ENCODE data around the gene TLR7.

TLR7 gene

DNA sequence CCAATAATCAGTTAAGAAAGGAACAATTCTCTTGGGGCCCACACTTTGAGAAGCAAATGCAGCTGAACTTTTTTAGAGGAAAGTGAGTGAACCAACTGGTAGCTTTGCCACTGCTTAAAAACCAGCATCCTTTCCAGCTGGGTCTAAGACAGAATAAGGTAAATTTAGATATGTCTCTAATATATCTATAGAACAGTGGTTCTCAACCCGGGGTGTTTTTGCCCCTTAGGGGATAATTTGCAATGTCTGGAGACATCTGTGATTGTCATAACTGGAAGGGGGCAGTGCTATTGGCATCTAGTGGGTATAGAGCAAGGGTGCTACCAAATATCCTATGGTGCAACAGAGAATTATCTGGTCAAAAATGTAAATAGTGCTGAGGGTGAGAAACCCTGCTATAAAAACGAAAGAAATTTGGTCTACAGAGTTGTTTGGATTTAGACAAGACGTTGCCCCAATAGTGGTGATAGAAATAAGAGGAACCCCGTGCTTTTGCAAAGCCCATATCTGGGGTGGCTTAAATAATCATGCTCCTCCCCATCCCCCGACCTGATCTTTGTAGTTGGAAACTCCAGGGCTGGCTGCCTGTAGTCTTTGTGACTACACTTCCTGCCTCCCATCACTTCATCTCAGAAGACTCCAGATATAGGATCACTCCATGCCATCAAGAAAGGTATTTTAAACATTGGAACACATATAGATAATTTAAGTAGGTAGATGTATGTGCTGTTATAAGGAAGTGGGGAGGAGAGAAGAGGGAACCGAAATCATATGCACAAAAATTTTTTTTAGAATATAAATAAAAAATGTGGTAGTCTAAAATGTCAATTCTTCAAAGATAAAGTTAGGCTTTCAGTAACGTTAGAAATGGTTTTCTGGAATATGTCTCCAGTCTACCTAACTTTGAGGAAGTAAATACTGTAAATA is at the start of gene TLR7:
TSS of gene TLR7 (plus strand) at position 622 of the 927 bp plus-strand sequence. CDS start 507 bp downstream, outside the sequence.
- no peak for DNase-seq

DNA sequence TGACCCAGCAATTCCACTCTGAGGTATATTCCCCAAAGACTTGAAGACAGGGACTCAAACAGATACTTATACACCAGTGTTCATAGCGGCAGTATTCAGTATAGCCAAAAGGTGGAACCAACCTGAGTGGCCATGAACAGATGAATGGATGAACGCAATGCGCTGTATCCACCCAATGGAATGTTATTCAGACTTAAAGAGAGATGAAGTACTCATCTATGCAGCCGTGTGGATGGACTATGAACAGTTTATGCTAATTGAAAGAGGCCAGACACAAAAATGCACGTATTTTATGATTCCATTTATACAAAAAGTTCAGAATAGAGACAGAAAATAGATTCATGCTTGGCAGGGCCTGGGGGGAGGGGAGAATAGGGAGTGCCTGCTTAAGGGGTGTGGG is 49.3 kb upstream of the TLR7 start:
- no peak for DNase-seq

GRCh38 chrX:12819222-12819621 is 47.6 kb upstream of the TLR7 start:
- DNase-seq, result no peak

DNA sequence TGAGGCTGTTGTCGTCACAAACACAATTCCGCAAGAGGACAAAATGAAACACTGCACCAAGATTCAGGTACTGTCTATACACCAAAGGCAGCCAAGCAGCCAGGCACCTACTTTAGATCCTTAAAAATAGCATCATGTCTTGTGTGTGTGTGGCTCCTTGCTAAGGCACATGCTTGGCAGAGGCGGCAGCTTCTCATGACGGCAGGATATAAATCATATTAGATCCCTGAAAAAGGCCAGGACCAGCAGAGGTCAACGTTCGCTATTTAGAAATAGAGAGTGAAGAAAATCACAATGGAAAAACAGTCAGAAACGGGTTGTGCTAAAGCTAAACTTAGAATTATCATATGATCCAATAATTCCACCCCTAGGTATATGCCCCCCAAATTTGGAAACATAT is 46.1 kb upstream of the TLR7 start:
- no peak for DNase-seq

GRCh38 chrX:12824944-12825343 is 41.9 kb upstream of the TLR7 start:
- no peak for DNase-seq

DNA sequence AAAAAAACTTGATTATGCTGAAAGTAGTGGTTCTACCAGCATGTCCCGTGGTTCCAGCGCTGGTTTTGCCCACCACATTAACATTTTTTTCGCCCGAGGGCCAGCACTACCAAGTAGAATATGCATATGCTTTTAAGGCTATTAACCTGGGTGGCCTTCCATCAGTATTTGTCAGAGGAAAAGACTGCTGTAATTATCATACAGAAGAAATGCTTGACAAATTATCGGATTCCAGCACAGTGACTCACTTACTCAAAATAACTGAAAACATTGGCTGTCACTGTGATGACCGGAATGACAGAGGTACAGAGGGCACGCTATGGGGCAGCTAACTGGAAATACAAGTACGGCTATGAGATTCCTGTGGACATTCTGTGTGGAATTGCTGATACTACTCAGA is 41.1 kb upstream of the TLR7 start:
- no peak for DNase-seq

GRCh38 chrX:12843061-12843667 is 23.7 kb upstream of the TLR7 start:
- no peak for DNase-seq

GRCh38 chrX:12843668-12844279 is 23.1 kb upstream of the TLR7 start:
- DNase-seq, result no peak

DNA sequence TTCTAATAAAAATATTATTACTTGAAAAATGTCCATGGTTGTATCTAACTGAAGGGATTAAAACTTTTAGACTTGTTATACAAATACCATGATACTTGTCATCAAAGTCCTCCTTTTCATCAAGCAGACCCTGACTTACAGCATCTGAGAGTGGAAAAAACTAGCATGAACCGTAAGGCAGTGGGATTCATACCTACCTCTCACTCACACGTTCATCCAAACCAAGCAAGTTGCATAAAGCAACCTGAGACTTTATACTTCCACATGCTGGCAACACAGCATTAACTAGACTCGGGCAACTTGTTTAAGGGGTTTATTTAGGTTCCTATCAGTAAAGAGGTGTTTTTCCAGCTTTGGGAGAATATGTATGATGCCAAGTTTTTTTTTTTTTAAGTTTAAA is 22.6 kb upstream of the TLR7 start:
- DNase-seq, result no peak

DNA sequence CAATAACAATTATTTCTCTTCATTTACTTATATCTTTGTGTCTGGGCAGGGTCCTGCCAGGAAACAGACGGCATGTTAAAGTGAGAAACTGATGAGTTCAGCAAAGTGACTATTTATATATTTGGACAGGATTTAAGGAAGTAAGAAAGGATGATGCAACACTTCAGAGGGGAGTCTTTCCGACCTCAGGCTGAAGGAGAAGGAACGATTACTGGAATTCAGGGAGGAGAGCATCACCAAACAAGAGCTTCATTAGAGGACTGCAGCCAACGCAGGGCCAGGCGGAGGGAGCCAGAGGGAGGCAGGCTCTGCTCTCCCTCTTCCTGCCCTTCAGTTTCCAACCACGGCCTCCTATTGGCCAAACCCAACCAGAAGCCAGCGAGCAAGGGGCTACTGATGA is 1.5 kb upstream of the TLR7 start:
- DNase-seq, result no peak

GRCh38 chrX:12867685-12868084 is 813 bp downstream of the TLR7 start:
- no peak for DNase-seq

- DNase-seq, result no peak
These were observed 1.9 kb downstream of the TLR7 start for GRCh38 chrX:12868747-12869146.

GRCh38 chrX:12871257-12871656 is 4.4 kb downstream of the TLR7 start:
- no peak for DNase-seq

- DNase-seq, result no peak
These were observed 5.9 kb downstream of the TLR7 start for GRCh38 chrX:12872741-12873140.

- no peak for DNase-seq
These were observed 7.7 kb downstream of the TLR7 start for GRCh38 chrX:12874581-12874980.

DNA sequence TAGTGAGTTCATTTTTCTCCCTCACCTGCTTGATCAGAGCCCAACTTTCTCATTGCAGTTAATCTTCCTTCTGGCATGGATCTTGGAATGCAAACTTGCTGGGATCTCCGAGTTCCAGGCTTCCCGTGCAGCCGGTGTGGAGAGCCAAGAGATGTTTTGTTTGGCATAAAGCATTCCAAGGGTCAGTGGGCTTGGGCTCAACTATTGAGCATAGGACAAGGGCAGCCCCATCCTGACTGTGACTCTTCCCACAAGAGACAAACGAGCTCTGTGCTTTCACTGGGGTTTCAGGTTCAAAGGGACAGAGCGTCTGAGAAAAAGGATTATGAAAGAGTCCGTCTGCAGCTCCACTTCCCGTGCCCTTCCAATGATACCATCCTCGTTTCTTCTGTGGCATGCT is 10.5 kb downstream of the TLR7 start:
- no peak for DNase-seq

GRCh38 chrX:12878536-12878935 is 11.7 kb downstream of the TLR7 start:
- DNase-seq, result no peak

DNA sequence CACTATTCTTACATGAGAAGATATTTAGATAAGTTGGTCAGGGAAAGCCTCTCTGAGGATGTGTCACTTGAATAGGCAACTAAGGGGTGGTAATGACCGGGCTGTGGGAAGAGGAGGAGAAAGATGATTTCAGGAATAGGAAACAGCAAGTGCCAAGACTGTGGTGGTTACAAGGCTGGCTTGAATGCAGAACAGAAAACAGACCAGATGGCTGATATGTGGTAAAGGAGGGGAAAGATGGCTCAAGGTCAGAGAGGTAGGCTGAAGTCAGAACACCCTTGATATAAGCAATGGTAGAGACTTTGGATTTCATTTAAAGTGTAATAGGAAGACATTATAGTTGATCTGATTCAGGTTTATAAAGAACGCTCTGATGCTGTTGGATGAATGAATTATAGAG is 15.0 kb downstream of the TLR7 start:
- DNase-seq, result no peak

GRCh38 chrX:12885508-12885907 is 18.6 kb downstream of the TLR7 start:
- no peak for DNase-seq

- no peak for DNase-seq
These were observed 19.7 kb downstream of the TLR7 start for GRCh38 chrX:12886545-12886944.

- DNase-seq, result no peak
These were observed 20.3 kb downstream of the TLR7 start for GRCh38 chrX:12887141-12887540.

GRCh38 chrX:12887767-12888166 is 20.9 kb downstream of the TLR7 start:
- no peak for DNase-seq

GRCh38 chrX:12890467-12890866 is 23.6 kb downstream of the TLR7 start:
- no peak for DNase-seq

- DNase-seq, result no peak
These were observed 24.3 kb downstream of the TLR7 start for GRCh38 chrX:12891171-12891570.

All from NCI-H1694 treated with DMSO at 0.1 percent for 48 hours (cell line).